GM19328 (cell line): ENCODE results near the gene ZNF438.
"Not testable (repeated sequence)": the region's sequence is repeated elsewhere in the genome, so short reads cannot be mapped to it uniquely, and the experiment has no call there.

Experiments
- ATAC-seq: cut with Tn5 transposase; IDR thresholded peaks from one replicate; pipeline ENCODE4 v1.9.1; 2021; ENCODE audit warnings: mild to moderate bottlenecking, moderate library complexity; ENCODE audit not compliant: unreplicated experiment

ZNF438 gene

DNA sequence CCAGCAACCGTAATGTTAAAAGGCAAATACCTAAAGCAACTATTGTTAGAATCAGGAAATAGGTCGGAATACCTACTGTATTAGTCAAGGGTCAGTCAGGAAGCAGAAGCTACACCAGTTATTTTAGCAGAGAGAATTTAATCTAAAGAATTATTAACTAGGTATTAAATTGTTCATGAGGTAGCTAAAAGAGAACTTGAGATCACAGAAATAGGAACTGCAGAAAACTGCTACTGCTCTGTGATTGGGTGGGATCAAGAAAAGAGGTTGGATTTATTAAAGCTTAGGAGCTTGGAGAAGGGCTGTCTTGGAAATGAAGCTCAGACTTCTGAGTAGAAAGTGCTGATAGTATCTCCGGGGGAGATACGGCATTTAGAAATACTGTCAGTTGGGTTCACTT is 20.0 kb upstream of the ZNF438 start:
- no peak for ATAC-seq

DNA sequence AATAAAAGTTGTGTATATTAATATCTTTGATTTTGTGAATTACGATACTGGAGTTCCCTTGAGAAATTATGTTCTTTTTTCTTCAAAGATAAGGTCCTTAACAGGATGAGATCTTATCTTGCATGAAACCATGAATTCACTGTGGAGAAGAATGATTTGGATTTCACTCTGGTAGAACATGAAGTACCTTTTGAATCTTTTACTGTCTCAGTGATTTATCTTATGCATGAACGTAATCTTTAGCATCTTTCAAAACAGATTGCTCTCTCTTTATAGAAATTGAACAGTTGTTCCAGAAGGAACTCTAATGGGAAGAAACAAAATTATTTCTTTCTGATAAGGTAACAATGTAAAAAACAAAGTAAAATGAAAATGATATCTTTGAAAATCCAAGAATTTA is 11.0 kb upstream of the ZNF438 start:
- ATAC-seq: no peak

DNA sequence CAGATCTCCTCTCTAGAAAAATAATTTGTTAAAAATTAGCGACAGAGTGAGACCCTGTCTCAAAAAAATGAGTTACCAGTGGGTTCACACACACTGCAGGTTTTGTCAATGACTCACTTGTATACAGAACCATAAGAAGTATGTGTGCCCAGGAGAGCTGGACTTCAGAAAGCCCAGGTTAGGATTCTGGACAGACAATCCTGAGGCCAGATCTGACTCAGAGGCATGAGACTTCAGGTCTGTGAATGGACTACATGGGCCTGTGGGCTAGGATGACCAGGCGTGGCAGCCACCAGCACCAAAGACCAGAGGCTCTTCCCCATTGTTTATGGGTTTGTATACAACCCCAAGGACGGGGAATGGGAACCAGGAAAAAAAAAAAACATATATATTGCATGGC is 9.3 kb upstream of the ZNF438 start:
- ATAC-seq: no peak

DNA sequence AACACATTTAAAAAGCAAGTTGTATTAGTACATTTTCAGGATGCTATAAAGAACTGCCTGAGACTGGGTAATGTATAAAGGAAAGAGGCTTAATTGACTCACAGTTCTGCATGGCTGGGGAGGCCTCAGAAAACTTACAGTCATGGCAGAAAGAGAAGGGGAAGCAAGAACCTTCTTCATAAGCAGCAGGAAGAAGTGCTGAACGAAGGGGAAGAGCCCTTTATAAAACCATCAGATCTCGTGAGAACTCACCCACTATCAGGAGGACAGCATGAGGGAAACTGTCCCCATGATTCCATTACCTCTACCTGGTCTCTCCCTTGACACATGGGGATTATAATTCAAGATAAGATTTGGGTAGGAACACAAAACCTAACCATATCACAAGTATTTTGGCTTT is 7.3 kb upstream of the ZNF438 start:
- not testable (repeated sequence) for ATAC-seq

DNA sequence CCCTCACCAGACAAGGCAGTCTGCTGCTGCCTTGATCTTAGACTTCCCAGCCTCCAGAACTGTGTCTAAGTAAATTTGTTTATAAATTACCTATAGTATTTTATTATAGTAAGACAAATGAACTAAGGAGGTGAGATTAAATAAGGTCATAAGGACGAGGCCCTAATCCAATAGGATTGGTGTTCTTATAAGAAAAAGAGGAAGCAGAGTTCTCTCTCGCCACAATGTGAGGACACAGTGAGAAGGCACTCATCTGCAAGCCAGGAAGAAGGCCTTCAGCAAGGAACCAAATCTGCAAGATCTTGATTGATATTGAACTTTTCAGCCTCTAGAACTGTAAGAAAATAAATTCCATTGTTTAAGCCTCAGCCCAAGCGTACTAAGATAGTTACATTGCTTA is 6.1 kb upstream of the ZNF438 start:
- no peak for ATAC-seq

DNA sequence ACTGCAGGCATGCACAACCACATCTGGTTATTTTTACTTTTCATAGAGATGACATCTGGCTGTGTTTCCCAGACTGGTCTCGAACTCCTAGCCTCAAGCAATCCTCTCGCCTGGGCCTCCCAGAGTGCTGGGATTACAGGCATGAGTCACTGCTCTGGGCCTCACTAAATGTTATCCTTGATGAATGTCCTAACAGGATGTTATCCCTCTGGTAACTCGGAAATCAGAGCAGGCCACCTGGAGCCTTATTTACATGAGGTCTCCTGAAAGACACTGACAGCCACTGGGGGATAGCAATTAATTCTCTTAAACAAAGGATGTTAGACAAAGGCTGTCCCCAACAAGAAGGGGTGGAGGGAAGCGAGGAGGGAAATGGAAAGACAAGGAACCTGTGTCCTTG is 4.5 kb upstream of the ZNF438 start:
- no peak for ATAC-seq

DNA sequence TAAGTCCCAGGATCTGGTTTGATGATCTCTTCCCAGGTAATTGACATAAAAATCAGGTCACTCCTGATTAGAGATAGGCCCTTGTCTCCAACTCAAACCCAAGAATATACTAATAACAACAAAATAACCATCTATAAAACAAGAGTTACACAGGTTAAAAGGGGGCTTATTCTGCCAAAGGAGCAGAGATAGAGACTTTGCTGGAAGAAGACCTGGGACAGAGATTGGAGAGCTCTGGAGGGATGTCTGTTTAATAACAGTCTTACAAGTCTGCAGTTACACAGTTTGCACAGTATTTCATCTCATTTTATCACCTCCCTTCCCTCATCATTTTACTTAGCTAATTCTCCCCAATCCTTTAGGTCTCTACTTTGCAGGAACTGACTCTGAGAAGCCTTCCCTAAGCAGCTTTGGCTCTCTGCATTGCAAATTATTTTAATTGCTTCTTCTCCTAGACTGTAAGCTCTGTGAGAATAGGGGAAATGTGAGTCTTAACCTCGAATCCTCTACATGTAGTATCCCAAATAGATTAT is 3.7 kb upstream of the ZNF438 start:
- no peak for ATAC-seq

DNA sequence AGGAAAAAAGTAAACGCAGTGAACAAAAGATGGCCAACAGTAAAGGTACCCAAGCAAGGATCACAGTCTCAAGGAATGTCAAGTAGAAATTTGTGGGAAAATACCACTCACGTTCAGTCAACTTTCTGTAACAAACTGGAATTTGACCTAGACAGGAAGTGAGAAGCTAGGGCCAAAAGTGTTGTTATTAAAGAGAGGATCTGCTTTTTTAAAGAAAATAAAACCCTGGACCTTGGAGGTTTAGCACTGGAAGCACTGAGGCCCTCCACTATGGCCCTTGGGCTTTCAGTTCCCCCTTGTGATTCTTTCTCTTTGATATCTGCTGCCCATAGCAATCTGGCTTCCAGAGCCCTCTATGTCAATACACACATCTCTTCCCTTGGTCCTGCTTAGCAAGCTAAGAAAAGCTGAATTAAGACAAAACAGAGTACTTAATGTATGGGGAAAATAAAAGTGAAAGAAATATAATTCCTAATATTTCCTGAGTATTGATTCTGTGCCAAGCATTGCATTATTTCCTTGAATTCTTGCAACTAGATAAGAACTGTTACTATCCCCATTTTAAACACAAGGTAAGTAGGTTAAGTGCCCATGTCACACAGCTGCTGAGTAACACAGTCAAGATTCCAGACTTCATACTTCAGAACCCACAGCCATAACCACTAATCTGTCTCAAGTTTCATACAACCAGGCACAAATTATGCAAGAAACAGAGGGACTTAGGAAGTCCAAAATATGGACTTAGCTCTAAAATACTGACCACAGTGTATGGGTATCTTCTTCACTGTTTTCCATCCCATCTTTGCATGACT is 2.6 kb upstream of the ZNF438 start:
- ATAC-seq: no peak

DNA sequence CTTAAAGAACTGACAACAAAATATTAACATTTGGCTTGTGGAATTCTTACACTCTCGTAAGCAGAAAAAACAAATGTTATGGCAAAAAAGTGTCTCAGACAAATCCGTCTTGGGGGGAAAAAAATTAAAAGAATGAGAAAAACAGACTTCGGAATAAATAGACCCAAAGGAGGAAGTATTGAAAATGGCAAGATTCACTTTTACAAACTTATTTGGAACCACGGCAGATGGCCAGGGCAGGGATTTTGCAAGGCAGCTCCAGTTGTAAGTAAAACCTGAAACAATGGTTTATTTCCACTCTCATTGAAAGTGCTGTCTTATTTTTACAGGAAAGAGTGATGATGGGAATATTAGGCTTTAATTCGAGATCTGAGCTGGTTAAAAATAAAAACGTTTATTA is 1.5 kb upstream of the ZNF438 start:
- ATAC-seq: no peak

DNA sequence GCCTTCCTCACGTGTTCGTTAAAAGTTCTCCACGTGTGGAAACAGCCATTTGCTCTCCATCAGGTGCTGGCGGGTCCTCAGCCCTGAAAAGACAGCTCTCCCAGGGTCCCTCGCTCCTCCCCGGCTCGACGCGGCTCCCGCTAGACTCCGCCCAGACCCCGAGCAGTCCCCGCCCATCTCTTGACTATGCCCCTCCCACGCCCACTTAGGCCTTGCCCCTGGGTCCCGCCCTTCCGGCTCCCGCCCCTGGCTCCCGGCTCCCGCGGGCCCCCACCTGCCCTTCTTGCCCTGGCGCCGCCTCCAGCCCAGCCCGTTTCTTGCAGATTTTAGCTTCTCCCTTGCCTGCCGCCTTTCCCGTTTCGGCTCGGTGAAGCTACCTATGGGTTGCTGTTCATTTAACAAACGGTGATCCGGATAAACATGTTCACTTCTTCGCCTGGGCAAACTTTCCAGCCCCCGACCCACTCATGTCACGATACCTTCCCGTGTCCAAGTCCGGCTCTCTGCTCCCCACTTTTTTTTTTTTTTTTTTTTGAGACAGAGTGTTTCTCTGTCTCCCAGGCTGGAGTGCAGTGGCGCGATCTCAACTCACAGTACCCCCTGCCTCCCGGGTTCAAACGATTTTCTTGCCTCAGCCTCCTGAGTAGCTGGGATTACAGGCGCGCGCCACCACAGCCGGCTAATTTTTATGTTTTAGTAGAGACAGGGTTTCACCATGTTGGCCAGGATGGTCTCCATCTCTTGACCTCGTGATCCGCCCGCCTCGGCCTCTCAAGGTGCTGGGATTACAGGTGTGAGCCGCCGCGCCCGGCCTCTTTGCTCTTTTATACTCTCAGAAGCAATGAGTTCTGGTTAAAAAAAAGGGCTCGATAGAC is 830 bp upstream of the ZNF438 start:
- peak; percentile 78 for ATAC-seq

DNA sequence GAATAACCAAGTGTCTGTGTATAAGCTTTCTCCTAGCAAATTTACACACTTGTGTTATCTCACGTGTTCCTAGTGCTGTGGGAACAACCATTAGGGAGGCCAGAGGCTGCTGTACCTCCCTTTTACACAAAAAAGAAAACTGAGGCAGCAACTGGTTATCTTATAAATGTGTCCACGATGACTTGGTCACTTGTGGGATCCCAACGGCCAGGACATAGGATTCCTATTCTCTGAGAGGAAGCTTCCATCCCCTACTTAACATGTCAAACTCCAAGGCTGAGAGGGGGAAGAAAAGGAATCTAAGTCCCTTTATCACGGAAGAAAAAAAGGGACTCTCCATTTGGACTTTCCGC is 484 bp downstream of the ZNF438 start:
- ATAC-seq: no peak

DNA sequence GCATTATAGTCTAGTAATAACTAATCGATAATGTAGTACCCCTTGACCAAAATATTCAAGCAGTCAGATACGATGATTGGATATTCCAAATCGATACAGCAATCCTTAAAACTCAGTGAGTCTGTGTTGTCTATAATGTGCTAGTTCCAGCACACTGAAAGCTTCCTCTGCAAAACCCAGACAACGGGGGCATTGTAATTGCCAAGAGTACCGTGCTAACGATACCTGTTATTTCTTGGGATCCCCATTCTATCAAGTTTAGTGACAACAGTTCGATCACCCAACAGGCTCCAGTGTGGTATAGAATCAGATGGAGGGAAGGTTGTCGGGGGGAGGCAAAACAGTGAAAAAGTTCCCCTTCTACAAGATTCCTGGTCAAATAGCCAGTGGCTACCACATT is 865 bp downstream of the ZNF438 start:
- ATAC-seq: no peak

DNA sequence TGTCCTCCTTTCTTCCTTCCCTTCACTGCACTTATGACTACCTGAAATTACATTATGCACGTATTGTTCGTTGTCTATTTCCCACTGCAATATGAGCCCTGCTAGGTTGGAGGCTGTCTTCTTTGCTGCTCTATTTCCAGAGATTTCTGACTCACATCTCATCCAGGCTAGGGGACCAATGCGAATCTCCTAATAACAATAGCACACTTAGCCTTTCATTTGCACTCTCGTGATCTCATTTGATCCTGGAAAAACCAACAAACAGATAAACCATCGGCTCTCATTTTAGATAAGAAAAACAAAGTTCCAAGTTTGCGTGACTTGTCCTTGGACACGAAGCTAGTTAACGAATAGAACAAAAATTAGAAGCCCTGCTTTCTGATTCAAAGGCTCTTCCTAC is 1.4 kb downstream of the ZNF438 start:
- ATAC-seq: no peak

DNA sequence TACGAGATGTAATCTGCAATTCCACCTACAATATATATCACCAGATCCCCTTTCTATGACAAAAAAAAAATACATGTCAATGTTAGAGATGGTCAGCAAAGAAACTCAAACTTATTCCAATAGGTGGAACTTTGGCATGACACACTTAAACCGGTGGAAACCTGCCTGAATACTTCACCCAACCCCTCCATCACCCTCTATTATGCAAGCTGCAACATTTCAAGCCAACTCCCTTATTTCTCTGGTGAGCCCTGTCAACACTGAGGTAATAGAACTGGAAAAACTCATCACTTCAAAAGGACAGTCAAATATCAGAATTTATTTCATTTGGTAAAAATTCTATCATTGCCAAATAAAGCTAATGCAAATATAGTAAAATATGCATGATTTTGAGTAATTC is 3.6 kb downstream of the ZNF438 start:
- ATAC-seq: no peak

DNA sequence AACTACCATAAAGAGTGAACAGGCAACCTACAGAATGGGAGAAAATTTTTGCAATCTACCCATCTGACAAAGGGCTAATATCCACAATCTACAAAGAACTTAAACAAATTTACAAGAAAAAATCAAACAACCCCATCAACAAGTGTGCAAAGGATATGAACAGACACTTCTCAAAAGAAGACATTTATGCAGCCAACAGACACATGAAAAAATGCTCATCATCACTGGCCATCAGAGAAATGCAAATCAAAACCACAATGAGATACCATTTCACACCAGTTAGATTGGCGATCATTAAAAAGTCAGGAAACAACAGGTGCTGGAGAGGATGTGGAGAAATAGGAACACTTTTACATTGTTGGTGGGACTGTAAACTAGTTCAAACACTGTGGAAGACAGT is 5.4 kb downstream of the ZNF438 start:
- ATAC-seq: not testable (repeated sequence)

DNA sequence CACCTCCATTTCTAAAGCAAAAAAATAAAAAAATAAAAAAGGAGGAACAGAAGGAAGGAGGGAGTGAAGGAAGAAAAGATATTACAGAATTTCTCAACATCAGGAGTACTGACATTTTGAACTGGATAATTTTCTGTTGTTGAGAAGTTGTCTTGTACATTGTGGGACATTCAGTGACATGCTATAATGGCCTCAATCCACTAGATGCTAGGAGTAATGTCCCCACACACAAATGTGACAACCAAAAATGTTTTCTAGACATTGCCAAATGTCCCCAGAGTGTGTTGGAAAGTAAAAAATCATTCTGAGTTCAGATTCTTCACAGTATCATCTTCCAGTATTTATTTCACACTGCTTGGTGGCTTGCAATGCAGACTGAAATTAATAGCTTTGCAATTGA is 6.5 kb downstream of the ZNF438 start:
- no peak for ATAC-seq

DNA sequence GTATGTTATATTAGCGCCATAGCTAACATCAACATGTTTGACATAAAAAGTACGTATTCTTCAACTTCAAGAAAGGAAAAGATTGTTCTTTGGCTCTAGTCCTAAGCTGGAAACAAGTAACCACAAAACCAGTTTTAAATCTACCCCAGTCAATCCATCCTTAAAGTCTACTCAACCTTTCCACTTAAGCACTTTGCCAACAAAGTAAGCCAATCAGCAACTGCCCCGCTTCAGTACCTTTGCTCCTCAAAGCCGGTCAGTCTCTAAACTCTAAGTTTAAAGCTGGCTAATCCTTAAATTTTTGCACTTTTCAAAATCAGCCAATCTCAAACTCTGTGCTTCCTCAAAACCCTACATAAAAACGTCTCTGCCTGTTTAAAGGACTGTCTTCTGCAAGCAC is 8.1 kb downstream of the ZNF438 start:
- no peak for ATAC-seq

DNA sequence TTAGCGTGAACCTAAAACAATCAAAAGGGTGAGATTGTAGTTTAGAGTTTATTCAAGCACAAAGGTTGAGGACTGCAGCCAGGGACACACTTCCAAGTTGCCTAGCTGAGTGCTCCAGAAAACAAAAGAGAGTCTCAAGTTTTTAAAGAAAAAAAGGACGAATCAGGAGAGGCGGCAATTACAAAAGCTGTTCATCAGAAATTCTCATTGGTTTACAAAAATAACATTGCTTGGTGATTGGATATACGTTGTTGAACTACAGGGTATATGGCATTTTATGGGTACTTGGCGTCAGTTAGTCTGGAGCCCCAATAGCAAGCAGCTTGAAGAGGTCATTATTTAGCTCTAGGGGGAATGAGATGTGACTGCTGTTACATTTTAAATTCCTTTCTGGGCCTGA is 11.5 kb downstream of the ZNF438 start:
- ATAC-seq: no peak

DNA sequence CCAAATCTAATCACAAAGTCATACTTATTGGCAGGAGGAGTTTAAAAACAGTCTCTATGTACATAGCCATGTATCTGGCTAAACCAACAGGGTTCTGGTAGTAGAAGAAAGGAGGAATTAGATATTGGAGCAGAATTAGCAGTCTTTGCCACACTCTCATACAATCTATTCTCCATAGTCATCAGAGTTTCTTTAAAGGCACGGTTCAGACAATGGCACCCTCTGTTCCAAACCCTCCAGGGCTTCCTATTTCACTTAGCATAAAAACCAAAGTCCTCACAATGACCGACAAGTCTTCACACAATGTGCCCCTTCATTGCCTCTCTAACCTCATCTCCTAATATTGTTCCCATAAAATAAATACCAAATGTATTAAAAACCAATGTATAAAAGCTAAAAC is 12.7 kb downstream of the ZNF438 start:
- no peak for ATAC-seq

DNA sequence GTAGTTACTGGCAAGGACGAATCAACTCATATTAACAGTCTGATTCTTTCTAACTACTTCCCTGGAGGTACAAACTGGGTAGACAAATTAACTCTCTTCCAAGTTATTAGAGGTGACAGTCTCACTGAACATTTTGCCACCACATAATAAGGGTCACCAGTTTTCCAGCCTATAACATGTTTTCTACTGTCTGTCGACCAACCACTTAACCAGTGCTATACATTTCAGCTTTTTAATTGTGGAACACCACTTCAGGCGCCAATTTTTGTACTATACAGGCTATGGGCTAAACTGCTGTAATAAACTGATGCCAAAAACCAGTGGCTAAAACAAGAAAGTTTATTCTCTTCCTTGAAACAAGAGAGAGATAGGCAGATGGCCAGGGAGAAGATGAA is 13.3 kb downstream of the ZNF438 start:
- ATAC-seq: no peak

DNA sequence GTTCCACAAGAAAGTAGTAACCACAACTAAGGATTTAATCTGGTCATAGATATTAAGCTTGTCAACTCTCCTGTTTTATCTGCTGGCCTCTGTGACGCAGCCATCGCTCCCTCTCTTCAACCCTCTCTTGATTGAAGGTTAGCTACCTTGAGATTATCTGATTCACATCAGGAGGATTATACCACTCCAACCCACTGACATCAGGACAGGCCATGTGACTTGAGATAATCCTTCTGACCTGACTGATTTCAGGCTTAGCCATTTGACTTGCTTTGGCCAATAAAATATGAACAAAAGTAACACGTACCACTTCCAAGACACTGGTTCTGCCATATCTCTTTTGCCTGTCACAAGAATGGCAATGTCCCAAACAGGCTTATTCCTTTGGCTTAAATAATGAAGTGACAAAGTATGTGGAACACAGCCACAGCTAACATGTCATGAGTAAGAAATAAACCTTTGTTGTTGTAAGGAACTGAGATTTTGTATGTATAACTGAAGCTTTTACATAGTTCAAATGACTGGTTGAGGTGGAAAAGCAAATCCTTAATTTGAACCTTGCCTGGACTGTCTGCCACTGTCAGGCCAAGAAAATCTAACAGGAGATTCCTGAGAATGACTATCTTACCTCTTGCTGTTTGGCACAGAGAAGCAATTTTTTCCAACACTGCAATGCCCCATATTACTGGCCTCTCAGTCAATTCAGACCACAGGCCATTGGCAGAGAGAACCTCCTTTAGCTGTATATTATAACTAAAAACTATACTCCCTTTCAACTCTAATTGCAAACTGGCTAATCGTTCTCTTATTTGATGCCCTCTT is 13.9 kb downstream of the ZNF438 start:
- no peak for ATAC-seq
